Muscle of back (tissue), 11 donors: ENCODE results near the gene ANK3. TPM values are rescaled to one million over a fixed set of nuclear protein-coding genes. Genes with fewer than 3 reads are reported as not detected.
"Not testable (repeated sequence)": the region's sequence is repeated elsewhere in the genome, so short reads cannot be mapped to it uniquely, and the experiment has no call there.

Experiments
- DNase-seq, 3 donors: peaks; one replicate each; pipeline versions ENCODE4 v3.0.0 to v3.0.0-alpha.2; 2013
- polyA plus RNA-seq, 10 donors: library from polyadenylated mRNA; unstranded; fragments of 120-200 nt; gene quantifications; one replicate each; pipeline ENCODE4 v1.2.1, GENCODE V29; 2013; ENCODE audit not compliant: insufficient read length in 10 of 10

Gene ANK3
- polyA plus RNA-seq, 10 donors, result 64.6 to 165 (median 101) TPM

DNA sequence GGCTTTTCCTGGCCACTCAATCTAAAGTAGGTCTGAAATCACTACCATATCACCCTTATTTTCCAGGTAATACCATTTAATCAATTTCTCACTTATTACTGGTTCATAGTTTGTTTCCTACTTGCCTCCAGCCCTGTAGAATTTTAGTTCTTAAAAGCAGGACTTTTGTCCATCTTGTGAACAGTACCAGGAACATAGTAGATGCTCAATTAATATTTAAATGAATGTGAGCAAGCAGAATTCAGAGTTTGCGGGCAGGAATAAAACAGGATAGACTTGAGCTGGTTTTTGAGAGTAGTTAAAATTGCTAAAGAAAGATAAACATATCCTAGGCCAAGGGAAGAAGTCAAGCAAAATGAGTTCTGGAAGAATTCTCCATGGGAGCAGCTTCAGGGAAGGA, 77.9 kb downstream of the ANK3 start:
- DNase-seq, result no peak

DNA sequence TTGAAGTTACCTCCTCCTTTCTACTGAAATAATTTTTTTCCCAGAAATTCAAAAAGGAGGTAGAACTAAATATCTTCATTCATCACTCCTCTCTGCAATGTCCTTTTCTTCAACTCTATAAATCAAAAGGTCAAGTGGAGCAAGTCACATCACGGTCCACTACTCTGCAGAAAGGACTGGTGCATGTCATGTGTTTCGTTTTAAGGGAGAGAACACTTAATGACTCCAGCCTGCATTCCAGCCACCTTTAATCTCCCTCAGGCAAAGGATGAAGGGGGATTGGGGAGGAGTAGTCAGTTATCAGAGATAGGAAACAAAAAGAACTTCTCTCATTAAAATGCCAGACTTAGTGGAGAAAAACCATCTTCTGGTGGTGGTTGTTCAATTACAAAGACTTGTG, 78.9 kb downstream of the ANK3 start:
- no peak for DNase-seq

DNA sequence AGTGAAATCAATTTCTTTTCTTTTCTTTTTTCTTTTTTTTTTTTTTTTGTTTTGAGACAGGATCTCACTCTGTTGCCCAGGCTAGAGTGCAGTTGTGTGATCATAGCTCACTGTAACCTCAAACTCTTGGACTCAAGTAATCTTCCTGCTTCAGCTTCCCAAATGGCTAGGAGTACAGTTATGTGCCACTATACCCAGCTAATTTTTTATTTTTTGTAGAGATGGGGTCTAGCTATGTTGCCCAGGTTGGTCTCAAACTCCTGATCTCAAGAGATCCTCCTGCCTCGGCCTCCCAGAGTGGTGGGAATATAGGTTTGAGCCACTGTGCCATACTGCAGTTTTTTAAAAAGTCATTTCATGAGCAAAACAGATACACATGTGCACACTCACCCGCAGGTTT, 79.8 kb downstream of the ANK3 start:
- DNase-seq, result no peak

DNA sequence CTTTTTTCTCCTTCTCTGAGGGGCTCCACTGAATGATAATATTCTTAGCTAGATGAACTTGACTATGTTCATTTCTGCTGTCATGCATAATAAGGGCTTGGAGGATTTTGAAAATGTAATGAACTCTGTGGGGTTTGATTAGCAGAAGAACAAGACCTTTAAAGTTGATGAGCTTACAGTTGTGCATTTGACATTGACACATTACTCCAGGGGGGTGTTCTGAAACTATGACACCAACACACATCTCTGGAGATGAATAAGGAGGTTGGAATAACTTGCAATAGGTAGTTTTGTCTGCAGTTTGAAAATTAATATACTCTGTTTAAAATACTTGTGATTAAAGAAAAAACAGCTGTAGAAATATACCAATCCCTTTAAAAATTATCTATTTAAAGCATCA, 80.3 kb downstream of the ANK3 start:
- DNase-seq, result no peak

DNA sequence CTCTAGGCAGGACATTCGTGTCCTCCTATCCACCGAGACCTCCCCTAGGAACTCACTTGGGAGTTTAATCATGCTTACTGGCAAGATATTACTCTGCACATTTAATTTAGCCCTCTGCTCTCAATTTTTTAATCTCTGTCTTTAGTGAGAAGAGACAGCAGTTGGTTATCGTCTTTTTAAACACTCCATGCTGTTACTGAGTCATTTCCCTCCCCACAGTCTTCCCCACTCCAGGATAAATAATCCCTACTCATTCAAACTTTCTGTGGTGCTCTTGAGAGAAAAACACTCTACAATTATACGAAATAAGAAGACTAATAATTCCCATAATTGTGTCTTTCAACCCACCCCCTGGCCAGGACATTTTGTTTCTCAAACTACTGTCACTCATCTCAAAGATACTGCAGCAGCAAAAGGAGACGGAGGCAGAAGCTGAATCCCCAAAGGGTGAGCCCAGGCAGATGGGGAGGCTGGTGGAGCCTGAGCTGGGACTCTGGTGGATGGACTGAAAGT, 84.2 kb downstream of the ANK3 start:
- DNase-seq, result no peak

DNA sequence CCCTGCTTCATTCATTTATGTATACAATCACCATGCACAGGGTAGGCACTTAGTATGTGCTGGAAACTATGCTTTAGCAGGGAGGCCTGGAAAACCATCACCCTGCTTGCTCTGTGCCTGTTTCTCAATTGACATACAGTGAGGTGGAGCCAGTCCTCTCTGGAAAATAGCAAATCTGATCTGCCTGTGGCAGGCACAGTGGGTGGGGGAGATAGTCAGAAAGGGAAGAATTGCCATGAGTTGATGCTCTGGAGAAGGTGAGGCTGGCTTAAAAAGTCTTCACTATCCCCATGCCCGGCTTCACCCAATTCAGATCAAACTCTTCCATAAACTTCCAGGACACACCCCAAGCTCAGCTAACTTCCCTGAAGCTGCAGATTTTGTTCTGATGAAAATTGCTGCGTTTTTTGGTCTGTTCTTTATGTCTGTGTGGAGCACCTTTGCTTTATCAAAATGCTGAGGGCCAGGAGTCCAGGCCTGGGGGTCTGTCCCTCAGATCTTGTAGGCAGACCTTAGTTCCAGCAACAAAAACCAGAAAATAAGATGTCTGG, 84.8 kb downstream of the ANK3 start:
- DNase-seq, result no peak

DNA sequence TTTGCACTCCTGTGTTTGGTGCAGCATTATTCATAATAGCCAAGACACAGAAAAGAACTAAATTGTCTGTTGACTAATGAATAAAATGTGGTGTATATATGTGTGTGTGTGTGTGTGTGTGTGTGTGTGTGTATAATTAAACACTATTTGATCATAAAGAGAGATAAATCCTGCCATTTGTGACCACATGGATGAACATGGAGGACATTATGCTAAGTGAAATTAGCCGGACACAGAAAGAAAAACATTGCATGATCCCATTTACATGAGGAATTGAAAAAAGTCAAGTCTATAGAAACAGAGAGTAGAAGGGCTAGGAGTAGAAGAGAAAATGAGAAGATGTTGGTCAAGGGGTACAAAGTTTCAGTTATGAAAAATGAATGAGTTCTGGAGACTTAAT, 85.9 kb downstream of the ANK3 start:
- DNase-seq, result no peak

DNA sequence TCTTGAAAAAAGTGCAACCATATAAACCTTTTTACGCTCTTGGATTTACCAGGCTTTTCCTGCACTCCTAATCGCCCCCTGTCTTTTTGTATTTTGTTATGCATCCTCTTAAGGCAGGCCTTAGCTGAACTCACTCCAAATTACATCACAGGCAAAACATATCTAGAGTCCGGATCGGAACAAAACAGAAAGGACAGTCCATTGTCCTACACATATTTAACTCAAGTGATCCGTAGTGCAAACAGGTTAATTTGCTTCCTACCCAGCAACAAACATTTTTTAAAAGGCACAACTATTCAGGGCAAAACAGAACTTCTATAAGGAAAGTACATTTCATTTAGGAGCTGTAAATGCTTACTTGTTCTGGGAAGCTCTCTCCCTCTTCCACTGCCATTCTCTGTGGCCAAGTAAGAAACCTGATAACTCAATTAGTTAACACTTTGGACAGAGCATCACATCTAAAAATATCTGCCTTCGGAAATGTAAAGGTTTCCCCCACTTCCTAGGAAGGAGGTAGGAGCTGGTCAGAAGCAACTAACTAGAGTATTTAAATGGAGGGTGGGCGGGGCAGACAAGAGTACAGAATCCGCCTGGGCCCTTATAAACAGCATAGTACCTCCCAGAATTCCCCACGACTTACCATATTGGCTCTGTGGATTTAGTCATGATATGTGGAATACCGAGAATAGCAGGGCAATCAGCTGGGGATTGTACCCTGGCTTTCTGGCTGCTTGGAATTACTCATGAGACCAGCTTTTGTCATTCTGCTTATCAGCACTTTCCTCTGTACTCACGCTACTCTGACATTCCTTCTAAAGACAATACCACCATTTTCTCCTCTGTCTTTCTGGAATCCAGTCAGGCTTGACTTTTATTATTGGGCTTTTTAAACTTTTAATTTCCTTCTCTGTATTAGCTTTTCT, 89.5 kb downstream of the ANK3 start:
- peak in 2 of 3 donors; percentile 22 to 48 for DNase-seq

DNA sequence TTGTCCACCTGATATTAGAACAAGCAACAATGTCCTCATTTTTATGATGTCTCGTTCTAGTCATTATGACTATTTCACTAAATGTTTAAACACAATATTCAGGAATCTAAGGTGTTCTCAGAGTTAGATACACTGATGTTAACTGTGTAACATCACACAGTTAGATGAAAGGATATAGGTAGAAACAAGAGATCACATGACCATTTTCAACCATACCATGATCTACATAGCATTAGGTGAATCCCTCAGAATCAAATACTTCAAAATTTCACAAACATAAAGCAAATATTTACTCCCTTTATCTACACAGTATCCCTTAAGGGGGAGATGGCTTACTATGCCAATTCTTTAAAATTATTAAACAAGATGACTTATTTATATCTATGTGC, 90.3 kb downstream of the ANK3 start:
- no peak for DNase-seq

DNA sequence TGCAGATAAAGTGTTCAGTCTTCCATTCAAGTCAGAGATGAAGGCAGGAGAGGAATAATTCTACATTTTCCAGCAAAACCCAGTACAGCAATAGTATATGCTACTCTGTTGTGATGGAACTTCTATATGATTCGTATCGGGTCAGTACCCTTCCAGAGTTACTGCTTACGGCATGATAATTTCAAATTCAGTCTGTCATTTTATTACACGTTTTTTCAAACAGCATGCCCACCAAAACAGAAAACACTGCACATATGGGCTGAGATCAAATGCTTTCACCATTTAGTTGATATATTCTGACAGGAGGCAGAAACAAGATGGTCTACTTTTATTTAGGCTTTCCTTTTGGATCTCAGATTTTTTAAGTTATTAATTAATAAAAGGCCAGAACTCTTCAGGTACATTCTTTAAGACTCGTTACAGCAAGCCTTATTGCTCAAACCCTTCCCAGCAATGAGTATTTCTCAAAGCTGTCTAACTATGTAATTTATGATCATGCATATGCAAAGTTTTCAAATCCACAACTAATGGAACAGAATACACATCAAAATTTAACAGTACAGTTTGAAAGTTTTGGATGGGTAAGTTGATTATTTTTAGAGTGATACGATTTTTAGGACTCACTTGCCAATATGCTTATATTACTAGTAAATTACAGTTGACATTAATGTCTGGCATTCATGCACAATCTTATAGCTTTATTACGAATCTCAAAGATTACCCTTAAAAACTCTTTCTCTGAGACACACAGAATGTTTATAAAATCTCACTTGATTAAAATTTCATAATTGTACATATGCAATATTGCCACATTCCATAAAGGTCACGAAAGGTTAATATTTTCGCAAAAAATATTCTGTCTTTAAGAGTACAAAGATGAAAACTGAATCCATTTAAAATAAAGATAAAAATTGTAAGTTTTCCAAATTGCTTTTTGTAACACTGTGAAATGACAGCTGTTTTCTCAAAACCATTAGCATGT, 91.0 kb downstream of the ANK3 start:
- no peak for DNase-seq

DNA sequence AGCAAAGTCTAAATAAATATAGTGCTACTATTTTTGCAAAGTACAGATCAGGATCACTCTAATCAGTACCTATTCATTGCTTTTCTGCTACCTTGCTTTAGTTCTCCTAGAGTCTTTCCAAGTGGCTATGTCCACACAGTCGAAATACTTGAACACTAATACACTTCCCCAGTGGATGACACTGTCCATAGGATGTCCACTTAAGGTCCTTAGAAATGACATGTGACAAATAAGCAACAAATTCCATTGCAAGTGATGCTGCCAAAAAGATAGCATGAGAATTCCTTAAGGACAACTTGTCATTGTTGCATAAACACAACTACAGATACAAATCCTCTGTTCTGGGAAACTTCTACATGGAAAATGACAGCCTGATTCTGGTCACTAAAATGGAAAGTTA, 93.6 kb downstream of the ANK3 start:
- no peak for DNase-seq

DNA sequence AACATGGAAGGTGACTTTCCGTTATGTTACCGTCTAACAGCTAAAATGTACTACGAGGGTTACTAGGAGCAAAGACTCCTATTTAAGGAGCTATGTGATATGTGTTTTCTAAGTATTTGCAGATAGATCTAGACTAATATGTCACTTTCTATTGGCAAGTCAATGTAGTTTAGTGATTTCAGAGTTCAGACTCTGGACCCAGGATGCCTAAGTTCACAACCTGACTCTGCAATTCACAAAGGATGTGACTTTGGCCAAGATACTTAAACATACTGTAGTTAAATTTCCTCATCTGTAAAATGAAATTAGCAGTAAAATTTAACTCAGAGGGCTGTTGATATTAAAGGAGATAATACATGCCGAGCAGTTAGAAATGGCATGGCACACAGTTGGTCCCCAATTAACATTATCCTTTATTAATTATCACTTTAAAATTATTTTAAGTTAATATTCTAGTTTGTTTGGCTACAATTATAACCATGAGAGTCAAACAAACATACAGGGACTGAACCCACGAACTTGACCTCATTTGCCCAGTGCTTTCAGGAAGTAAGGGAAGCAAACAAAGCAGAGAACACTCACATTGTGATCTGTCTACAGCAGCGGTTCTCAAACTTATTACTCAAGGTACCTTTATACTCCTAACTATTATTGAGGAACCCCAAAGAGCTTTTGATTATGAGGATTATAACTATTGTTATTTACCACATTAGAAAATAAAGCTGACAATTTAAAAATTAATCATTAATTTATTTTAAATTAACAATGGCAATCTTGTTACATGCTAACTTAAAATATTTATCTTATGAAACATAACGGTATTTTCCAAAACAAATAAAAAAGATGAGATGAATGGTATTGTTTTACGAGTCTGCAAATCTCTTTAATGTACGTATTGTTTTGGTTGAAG, 94.4 kb downstream of the ANK3 start:
- no peak for DNase-seq

DNA sequence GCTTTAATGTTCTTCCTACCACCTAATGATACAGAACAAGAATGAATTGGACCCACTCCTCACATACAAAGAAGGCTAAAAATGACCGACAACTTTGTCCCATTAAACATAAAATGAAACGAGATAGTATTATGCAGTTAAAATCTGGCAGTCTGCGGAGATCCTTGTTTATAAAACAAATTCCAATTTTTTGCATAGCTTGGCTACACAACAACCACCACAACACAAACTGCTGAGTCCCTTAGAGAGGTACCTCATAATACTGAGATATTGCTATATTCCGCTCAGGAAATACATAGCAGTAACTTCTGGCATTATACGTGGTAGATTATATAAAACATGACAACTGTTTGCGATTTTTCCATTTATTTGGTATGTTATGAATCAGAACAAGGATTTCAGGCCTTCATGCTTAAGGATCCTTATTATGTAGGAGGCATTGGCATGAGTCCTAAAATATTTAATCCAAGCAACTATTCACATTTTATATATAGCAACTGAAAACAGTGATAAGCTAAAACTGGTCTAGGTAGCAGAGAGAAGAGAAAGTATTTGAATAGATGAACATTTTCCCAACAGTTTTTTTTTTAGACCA, 96.0 kb downstream of the ANK3 start:
- peak in 1 of 3 donors; percentile 42 for DNase-seq

DNA sequence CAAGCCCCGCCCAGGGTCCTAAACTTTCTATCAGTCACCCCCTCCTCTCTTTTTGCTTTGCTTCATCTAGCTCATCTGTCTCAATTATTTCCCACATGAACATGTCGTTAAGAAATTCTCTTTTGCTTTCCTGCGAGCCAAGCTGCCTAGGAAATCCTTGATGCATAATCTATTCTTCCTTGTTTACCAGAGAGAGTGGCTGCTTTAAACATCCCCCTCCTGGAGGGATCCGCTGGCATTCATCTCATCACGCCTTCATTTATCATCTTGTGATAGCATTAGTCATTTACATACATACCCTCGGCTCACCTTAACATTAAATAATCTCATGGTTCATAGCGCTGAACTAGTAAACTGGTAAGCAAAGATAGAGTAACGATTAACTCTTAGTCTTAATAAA, 96.7 kb downstream of the ANK3 start:
- no peak for DNase-seq

DNA sequence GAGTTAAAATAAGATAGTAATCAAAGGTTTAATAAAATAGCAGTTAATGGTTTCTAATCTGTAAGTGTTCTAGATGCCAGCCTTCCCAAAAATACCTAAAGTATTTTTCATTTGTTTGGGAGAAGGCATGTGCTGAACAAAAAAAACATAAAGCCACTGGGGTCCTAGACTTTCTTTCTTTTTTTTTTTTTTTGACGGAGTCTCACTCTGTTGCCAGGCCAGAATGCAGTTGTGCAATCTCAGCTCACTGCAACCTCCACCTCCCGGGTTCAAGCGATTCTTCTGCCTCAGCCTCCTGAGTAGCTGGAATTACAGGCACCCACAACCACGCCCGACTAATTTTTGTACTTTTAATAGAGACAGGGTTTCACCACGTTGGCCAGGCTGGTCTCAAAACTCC, 97.1 kb downstream of the ANK3 start:
- DNase-seq, result not testable (repeated sequence)

DNA sequence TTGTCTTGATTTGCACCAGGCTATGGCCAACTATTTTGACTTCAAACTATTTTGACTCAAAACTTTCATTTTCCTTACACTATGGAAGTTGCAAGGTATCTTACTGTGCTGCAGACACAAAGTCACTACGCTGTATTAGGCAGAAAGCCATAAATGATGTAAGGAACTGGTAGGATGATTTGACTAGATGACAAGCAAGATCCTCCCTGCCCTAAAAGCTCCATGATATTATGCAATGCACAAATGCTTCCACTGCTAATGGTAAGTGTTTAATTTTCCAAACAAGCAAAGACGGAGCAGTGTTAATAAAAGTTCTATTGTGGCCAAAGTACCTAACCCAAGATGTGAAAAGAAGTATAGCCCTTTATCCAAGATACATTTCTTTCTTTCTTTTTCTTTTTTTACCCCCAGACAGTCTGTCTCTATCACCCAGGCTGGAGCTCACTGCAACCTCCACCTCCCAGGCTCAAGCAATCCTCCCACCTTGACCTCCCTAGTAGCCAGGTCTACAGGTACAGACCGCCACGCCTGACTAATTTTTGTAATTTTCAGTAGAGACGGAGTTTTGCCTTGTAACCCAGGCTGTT, 98.2 kb downstream of the ANK3 start:
- DNase-seq, result peak in 2 of 3 donors; percentile 27 to 58

DNA sequence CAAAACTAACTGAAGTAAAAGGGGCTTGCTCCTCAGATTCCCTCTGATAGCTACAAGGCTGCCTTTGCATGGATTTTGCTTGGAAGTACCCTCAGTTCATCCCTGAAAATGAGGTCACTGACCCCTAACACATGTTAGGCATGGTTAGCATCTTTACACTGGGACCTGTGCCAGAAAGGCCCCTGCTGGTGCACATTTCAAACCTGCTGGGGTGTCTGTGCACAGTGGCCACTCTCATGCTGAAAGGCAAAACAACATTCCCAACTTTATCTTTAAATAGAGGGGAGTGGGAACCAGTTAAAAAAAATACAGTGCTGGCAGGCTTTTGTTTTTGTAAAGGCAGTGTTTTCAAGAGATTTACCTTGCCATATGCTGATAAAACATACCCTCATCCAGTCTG, 99.1 kb downstream of the ANK3 start:
- DNase-seq, result no peak

DNA sequence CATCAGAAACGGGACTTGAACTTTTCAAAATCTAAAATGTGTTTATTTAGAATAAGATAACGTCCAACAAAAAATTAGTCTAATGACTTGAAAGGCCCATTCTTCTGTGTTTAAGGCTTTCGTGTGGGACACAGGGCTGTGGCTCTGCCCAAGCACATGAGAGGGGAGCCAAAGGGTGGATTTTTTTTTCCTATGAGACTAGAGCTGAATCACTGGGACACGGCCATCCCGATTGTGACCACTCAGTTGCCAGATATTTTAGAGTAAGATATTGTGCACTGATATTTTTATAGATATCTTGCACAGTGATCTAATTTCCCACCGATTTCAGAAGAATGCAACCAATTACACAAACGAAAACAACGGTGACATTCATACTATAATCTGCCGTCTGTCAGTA, 99.9 kb downstream of the ANK3 start:
- DNase-seq, result no peak

DNA sequence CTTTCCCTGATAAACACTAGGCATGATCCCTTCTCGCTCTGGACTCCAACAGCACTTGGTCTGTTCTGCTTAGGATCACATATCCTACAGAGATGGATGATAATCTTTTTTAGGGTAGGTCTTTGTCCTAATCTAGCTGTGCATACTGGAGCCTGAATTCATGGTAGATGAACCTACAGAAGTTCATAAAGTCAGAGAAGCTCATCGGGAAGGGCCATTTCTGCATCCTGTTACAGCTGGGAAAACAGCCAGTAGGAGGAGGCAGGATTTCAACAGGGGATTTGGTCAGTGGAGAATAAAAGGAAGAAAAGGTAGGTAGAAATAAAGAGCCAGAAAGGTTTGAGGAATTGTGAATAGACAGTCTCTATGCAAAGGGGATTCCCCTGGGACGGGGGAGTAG, 101.4 kb downstream of the ANK3 start:
- no peak for DNase-seq

DNA sequence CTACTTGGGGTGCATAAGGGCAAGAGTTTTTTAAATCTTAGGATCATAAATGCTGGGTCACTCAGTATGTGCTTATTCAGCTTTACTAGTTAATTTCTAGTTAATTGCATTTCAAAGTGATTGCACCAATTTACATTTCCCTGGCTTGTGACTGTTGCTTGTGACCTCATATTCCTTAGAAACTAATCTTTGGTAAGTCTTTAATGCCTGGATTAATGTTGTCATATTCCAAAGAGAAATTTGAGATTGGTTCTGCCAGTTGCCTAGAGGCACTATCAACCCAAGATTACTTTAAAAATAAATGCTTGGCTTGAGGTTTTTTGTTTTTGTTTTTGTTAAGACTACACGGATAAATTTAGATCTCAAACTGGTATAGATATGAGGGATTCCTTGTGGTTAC, 103.1 kb downstream of the ANK3 start:
- DNase-seq, result no peak
